GM15510 (cell line): ENCODE measurements around the gene KLHL6.

Experiments
- POLR2A ChIP-seq: IDR thresholded peaks from 3 replicates; pipeline ENCODE4 v1.6.1; 2011; ENCODE audit warnings: borderline replicate concordance; ENCODE audit not compliant: insufficient read length; ENCODE audit errors: extremely low read depth

KLHL6 gene

DNA sequence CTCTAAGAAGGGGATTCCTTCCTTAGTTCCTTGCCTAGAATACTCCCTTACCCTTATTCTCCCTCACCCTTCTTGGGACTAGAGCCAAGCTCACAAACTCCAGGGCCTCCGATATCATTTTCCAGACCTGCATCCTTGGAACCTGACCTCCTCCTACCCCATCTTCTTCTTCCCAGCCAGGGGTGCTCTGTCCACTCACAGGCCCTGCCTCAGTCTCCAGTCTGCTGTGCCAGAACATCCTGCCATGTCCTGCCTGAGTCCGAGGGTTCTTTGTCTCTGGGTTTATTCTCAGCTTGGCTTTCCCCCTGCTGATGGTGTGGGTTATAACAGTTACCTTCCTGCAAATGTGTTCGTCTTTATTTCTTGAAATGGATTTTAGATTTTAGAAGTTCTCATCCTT, 67.2 kb downstream of the KLHL6 start:
- no peak for TF ChIP-seq POLR2A

DNA sequence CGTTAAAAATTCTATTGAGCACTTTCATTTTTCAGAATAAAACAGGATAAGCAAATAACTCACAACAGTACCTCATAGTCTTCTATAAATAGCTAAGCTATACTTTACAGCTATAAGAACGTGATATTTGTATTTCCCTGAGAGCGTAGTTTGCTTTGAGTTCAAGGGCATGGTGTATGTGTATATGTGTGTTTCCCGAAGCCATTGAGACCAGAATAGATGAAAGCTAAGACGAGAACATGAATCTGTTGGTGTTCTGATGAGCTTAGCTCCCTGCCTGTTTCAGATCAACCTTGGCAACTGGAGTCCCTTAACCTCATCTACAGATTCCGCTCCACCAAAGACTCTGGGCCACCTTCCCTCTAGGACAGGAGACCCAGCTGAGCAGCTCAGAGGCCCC, 67.6 kb downstream of the KLHL6 start:
- TF ChIP-seq POLR2A = no peak

DNA sequence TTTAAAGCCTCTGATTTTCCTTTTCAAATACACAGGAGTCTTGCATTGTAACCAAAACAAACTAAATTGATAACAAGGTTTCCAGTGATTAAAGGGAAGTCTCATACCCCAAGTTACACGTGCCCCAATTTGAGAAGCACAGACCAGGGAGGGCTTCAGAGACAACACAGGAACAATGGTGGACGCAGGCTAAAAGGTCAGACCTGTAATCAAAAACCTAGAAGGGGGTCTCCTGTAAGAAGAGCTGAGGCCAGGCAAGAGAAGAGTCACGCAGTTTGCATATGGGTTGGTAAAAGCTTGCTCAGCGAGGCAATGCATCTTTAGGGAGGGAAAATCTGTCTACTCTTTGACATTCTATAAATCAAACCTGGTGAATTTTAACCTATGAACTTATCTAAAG, 68.5 kb downstream of the KLHL6 start:
- no peak for TF ChIP-seq POLR2A

DNA sequence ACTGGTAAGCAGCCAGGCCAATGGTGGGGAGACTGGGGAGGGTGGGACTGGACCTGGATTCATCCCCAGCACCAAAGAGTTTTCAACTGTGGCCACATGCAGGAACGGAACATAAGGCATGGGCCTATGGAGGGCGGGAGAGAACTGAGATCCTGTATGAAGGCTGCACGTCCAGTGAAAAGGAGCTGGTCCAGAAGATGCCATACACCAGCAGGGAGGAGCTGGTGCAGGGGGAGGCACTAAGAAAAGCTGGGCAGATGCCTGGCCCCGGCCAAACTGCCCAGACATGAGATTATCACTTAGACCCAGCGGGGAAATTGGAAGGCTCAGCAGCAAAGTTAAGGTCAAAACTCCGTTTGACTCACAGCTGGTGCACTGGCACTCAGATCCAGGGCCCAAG, 69.0 kb downstream of the KLHL6 start:
- no peak for TF ChIP-seq POLR2A

DNA sequence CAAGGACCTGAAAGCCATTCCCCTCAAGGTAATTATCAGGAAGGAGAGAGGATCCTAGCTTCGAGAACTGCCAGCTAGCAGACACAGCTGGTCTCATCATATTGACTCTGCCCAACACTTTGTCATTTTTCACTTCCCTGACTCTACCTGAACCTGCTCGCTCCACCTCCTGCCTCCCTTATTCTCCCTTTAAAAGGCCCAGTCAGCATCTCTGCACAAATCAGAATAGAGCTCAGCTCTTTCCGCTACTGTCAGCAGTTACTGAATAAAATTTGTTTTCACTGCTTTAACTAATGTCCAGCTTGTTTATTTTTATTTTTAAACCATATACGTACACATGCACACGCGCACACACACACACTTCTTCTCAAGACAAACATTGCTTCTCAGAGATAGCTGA, 69.9 kb downstream of the KLHL6 start:
- TF ChIP-seq POLR2A = no peak

DNA sequence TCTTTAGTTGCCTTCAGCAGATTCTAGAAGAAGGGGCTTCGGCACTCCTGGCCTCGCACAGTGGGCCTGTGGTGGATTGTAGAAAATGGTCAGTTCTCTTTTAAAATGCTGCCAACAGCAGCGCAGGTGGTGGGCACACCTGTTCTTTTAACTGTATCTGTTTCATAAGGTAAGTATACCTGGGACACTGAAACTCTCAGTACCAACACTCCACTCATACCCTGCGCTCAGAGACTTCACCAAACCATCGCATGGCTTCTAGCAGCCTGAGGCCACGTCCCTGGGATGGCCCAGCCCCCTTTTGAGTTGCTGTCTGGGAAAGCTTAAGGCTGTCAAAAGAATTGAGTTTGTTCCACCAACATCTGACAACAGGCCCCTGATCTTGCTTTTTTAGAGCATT, 70.4 kb downstream of the KLHL6 start:
- TF ChIP-seq POLR2A = no peak

DNA sequence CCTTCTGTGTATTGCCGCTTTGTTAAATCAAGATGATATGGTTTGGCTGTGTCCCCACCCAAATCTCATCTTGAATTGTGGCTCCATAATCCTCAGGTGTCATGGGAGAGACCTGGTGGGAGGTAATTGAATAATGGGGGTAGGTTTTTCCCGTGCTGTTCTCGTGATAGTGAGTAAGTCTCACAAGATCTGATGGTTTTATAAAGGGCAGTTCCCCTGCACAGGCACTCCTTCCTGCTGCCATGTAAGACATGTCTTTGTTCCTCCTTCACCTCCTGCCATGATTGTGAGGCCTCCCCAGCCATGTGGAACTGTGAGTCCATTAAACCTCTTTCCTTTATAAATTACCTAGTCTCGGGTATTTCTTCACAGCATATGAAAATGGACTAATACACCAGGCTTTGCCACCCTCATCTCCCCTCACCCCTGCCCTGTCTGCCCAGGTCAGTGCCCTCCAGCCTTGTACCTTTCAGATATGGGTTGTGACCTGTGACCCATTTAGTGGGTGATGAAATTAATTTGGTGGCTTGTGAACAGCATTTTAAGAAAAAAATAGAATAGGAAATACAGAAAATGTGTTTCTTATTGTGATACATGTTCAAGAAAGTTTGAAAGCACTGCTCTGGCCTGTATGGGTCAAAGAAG, 71.0 kb downstream of the KLHL6 start:
- TF ChIP-seq POLR2A = no peak

DNA sequence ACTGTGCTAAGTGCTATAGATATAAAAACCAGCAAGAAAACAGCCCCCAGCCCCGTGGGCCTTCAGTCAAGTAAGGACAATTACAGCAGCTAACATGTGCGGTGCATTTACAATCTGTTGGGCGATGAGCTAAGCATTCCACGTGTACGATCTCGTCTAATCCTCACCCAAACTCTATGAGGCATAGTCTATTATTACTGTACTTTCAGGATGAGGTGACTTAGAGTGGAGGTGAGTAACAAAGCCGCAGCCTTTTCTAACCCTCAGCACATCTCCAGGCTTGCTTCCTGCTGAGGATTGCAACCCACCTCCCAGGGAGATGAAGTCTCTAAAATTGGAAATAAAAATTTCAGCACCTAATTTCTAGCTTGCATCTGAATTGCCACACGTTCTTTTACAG, 73.9 kb downstream of the KLHL6 start:
- no peak for TF ChIP-seq POLR2A

DNA sequence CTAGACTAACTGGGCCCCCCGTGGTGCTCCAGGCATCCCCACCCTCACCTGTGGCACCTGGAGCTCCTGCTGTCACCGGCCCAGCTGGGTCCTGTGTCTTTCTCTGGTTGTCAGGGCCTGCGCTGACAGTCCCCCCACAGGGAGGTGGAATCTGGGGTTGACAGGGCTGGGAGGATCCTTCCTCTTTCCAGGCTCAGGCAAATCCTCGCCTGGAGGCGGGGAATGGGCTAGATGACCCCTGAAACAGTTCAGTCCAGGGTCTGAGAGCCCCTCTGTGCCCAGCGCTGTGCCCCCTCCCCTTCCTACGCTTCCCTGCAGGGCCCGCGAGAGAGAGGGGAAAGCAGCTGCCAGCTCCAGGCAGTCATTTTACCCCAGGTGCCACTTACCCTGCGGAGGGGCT, 77.0 kb downstream of the KLHL6 start:
- TF ChIP-seq POLR2A = no peak

DNA sequence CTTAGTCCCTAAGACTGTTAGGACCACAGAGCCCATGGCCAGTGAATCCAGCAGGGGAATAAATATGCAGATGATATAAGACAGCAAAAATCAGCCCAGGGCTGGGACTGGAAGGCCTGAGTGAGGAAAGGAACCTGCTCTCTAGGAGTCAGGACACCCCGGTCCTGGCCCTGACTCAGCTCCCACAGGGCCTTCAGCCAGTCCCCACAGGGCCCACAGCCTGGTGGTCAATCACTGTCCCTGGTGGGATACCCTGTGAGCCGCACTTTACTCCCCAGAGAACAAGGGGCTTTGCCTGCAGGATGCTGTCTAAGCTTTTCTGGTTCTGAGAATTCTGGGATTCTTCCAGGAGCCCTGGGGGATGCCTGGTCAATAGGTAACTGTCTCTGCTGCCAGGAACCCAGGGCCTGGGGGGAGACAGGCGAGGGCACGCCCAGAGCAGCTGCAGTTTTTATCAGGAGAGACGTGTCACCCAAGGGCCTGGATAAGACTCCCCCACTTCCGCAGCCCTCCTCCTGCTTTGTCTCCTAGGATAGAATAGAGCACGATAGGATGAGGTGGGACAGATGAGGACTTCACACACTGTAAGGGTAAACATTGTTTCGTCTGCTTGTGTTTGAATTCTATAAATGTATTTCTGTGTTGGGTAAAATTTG, 77.6 kb downstream of the KLHL6 start:
- TF ChIP-seq POLR2A = no peak

DNA sequence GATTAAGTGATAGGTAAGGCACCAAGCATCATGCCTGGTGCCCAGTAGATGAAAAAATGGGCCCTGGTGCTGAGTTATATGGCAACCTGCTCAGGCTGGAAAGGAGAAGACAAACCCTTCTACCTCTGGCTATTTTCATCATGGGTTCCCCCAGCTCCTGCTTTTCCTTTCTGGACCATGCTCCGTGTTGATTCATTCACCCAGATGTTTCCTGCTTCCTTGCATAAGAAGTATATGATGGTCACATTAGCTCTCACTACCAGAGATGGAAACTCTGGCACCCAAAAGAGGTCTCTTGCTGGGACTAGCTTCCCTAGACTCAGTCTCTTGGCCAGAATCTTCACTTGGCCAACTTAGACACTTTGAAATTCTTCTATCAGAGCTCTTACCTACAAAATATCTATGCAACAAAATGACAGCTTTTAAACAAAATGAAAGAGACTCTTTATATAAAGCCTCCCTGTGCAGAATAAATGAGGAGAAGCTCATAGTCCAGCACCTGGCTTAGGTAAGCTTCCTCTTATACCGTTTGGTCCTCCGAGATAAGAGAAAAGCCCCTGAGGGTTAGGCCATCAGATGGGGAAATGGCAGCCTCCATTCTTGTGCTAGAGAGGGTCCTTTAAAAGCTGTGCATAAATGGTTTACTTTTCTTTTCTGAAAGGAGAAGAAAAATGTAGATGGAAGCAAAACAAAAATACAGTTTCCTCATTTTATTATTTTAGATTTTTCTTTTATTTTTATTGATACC, 80.3 kb downstream of the KLHL6 start:
- TF ChIP-seq POLR2A = no peak

DNA sequence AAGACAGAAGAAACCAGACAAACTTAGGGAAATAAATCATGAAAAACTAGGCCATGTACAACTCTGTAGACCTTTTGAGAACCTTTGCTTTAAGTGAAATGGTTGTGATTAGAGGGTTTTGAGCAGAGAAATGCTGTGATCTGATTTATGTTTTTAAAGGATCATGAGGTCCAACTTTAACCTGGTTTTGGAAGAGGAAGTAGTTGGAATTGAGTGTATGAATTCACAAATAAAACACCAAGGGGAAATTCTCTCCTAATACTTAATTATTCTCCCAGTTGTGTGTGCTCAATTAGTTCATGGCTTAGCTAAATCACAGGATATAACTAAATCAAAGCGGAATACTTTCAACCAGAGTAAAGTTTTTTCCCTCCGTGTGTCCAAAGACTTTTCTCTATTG, 81.5 kb downstream of the KLHL6 start:
- TF ChIP-seq POLR2A = no peak

DNA sequence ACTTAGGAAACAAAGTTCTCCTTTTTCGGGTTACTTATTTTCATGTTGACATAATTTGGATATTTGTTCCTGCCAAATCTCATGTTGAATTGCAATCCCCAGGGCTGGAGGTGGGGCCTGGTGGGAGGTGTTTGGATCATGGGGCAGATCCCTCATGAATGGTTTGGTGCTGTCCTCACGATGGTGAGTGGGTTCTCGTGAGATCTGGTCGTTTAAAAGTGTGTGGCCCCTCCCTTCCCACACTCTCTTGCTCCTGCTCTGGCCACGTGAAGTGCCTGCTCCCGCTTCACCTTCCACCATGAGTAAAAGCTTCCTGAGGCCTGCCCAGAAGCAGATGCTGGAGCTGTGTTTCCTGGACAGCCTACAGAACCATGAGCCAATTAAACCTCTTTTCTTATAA, 83.4 kb downstream of the KLHL6 start:
- no peak for TF ChIP-seq POLR2A

DNA sequence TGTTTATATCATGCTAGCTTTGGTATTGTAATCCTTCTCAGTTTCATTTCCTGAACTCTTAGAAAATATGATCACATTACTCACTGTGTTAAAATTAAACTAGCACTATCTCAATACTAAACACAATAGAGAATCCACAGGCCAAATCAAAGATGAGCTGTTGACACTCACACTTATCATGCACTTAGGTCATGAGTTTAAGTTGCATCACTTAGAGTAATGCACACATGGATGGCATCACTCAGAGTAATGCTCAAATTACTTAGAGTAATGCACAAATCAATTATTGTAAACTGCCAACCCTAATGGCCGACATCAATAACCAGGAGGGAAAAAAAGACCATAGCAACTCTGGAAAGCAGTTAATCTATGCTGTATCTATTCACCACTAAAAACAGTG, 87.1 kb downstream of the KLHL6 start:
- no peak for TF ChIP-seq POLR2A

DNA sequence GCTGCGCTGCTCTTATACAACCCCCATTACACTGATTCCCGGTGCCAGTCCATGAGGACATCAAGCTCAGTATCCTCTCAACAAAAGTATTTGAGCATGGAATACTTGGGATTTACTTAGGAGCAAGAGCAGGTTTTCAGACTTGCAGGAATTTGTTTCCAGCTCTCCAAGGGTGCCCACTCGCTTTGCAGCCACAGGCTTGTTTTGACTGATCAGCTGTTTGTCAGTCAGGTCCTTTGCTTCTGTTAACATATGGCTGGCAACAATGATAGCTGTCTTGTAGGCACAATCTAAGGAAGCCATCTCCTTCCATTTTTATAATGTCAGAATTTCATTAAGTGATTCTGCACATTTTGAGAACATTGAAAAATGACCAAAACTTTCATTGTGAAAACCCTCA, 88.9 kb downstream of the KLHL6 start:
- no peak for TF ChIP-seq POLR2A

DNA sequence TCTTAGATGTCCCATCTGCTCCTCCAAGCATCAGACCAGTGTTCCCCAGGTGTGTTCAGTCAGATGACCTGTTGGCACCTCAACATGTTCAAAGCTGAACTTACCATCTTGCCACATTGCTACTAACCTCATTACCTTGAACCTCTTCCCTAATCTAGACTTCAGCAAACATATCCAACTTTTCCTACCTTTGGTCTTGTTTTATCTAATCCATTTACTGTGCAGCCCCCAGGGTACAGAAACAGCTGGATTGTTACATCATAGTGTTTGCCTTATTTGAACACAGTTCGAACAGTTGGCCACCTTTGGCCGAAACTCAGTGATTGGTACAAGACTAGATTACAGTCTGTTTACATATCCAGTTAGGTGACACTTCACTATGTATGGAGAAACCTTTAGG, 91.0 kb downstream of the KLHL6 start:
- no peak for TF ChIP-seq POLR2A
